Activated CD8-positive, alpha-beta memory T cell treated with anti-CD3 and anti-CD28 coated beads, Interleukin-2, amount 50 U/mL, for 4 hours (primary cell): Measurements from ENCODE around the gene ALS2.
"Not testable (repeated sequence)": the region's sequence is repeated elsewhere in the genome, so short reads cannot be mapped to it uniquely, and the experiment has no call there.

Experiments used
- DNase-seq: peaks from one replicate; pipeline ENCODE4 v3.0.0-alpha.2; 2020

The ALS2 gene

GRCh38 chr2:201671205-201671604 is 109.5 kb downstream of the ALS2 start:
- not testable (repeated sequence) for DNase-seq

- no peak for DNase-seq
Measured at GRCh38 chr2:201669865-201670264, 110.9 kb downstream of the ALS2 start.

DNA sequence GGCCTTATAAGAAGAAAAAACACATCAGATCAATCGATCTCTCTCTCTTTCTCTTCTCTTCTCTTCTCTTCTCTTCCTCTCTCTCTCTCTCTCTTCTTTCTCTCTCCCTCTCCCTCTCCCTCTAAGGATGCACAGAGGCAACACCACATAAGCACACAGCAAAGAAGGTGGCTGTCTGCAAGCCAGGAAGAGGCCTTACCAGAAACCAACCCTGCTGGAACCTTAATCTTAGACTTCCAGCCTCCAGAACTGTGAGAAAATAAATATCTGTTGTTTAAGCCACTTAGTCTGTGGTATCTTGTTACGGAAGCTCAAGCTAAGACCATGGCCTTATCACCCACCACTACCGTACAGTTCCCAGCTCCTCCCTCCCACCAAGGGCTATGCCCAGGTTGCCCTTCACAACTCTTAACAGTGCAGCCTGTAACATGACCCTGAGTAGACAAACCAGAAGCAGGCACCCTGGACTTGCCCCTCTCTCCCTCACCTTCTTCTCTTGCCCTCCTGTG is 112.3 kb downstream of the ALS2 start:
- no peak for DNase-seq

GRCh38 chr2:201664334-201664733 is 116.4 kb downstream of the ALS2 start:
- no peak for DNase-seq

- no peak for DNase-seq
Measured at GRCh38 chr2:201661366-201661765, 119.4 kb downstream of the ALS2 start.

DNA sequence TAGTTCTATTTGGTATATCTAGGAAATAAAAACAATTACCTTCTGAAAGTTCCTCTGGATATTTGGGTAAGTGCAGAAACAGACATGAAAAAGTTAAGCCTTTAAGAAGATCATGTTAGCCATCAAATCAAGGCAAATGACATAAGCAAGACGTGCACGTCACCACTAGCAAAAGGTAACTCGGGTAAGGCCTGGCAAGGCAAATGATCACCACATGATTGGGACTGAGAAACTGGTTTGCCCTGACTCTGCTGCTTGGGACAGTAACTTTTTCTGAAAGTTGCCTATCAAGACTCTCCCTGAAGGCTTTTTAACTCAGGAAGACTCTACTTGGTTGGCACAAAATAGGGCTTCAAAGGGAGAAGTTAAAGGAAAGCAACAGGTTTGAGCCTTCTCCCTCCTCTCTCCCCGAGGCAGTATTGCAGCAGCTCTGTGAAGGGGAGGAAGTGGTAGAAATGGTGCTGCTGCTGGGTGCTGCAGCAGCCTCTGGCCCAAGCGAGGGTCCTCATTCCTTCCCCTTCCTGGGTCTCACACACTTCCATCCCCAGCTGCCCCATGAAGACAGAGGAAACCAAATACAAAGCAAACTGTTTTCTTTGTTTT is 120.3 kb downstream of the ALS2 start:
- DNase-seq: no peak

DNA sequence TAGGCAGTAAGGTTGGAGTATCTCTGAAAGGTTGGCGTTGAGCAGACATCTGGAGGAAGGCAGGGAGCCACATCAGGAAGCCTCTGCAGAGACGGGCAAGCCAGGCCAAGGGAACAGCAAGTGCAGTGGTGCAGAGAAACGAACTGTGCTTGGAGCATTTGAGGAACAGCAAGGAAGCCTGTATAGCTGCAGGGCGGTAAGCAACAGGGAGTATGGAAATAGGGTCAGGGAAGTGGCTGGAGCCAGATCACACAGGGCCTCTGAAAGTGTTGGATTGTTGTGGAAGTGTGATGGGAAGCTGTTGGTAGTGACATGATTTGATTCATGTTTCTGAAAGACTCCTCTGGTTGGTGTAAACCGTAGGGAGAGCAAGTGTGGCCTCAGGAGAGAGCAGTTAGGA is 124.0 kb downstream of the ALS2 start:
- DNase-seq: no peak

DNA sequence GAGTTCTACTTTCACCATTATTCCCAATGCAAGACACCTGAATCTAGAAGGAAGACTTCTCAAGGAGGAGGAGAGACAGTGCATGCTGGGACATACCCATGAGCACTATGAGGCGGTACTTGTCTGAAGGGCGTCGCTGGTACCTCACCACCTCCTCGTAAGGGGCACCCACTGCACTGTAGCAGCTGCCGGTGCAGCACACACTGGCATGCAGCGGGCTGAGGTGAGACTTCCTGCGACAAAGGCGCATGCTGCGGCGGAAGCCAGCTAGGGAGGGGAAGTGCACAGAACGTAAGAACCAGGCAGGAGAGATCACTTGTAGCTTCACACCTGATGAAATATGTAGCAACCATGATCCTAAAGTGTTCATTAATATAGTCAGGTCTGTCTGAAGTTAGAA is 124.6 kb downstream of the ALS2 start:
- DNase-seq: peak; percentile 20

DNA sequence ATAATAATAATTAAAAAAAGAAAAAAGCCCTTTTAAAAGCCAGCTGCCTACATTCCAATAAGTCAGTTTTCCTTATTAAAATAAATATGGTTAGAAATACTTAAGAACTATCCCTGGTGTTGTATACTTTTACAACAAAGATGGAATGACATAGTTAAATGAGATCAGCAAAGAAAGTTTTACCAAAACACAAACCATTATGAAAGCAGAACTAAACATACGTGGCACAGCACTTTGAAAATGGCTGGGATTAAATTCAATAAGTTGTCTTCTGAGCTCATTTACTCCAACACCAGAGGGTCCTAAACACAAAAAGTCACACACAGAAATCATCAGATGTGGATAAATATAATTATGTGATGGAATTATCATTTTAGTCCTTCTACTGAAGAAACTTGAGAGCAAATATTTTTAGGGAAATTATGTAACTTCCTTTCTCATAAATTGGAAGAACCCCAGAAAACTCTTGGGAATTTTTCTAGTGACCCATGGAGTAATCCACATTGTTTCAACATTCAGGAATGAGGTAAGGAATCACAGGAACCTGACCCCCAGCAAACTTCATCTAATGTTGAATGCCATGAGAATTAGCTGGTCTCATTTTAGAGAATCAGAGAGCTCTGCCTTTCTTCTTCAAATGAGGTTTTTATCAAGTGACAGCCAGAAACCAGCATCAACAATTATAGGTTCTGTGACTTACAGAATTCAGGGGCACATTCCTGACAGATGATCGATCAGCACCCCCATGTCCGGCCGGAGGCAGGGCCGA is 125.9 kb downstream of the ALS2 start:
- no peak for DNase-seq

- no peak for DNase-seq
Measured at GRCh38 chr2:201653221-201653620, 127.5 kb downstream of the ALS2 start.
